HG03196 (cell line): ENCODE measurements around the gene GM2A.
"Not testable (repeated sequence)": the region's sequence is repeated elsewhere in the genome, so short reads cannot be mapped to it uniquely, and the experiment has no call there.

Experiments
- ATAC-seq: cut with Tn5 transposase; IDR thresholded peaks from one replicate; pipeline ENCODE4 v1.9.1; 2021; ENCODE audit not compliant: unreplicated experiment

The GM2A gene

DNA sequence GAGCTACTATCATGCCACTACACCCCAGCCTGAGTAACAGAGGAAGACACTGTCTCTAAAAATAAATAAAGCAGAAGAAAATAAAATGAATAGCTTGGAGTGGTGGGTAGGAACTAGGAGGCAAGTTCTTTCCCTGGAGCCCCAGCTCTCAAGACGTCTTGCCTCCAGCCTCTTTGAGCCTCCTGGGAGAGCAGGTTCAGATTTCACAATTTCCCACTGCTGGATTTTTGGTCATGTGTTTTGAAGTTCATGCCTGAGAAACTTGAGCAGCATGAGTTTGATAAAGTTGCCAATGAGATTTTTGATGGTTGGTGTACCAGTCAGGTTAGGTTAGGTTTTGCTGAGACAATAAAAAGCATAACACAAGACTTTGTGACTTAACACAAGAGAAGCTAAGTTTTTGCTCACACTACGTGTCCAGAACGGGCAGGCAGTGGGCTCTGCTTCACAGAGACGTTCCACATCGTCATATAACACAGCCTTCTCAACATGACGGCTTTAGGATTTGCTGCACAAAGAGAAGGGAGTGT lies 25.0 kb upstream of the GM2A start:
- no peak for ATAC-seq

DNA sequence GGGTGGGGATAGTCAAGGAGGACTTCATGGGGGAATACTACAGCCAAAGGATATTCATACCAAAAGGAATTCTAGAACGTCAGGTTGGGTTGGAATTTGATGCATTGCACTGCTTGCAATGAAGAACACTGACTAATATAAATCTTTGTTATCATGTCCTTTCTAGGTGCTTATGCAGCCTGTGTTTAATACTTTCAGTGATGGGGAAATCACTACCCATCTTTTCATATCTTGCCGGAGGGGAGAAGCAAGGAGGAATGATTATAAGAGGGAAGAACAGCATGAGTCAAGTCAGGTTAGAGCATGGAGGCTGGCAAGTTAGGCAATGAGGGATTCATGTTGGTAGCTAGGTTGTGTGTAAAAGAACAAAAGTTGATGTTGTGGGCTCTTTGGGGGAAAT lies 24.0 kb upstream of the GM2A start:
- no peak for ATAC-seq

DNA sequence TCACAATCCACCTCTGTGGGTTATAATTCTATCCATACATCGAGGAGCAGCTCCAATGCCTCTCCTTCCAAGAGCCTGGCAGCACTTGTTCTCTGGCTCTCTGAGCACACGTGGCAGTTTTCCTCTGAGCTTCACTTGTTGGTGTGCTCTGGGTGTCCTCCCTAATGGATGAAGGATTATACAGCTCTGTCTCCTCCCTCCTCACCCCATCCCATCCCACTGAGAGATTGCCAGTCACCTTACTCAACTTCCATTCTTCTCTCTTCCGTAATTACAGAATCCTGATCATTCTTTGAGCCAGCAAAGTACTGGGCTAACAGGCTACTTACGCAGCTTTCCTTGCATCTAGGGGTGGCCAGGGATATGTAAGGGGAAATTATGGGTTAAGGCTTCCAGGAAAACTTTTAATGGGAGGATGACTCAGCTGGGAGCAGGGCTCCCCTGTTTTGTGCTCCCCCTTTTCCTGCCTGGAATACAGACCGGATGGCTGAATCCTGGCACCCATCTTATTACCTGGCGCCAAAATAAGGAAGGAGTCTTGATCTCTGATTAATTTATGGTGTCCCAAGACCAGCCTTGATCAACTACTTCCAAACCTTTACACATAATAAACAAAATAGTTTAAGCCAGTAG lies 22.8 kb upstream of the GM2A start:
- no peak for ATAC-seq

DNA sequence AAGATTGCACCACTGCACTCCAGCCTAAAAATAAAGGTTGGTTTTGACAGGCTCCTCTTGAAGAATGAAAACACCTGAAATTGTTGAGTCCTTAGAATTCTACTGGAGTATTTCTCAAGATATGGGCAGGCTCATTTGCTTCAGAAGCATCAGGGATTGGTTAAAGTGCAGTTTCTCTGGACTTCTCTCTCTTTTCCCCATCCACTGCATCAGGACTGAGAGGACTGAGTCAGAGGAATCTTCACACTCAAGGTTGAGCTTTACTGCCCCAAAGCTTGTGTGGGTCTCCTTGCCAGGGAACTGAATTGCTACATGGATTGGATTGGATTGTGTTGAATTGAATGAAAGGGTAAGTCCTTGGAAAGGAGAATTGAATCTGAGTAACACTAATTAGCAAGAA lies 21.6 kb upstream of the GM2A start:
- no peak for ATAC-seq

DNA sequence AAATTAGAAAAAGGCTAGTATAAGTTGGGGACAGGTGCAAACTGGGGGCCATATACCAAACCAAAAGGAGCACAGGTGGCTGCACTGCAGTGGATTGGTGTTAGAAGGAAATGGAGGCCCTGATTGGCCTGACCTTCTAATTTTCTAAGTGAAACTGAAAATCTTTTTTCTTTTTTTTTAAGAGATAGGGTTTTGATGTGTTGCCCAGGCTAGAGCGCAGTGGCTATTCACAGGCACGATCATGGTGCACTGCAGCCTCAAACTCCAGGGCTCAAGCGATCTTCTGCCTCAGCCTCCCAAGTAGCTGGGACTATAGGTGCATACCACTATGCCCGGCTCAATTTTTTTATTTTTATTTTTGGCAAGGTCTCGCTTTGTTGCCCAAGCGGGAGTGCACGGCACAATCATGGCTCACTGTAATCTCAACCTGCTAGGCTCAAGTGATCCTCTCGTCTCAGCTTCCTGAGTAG lies 19.3 kb upstream of the GM2A start:
- ATAC-seq: peak; percentile 48

DNA sequence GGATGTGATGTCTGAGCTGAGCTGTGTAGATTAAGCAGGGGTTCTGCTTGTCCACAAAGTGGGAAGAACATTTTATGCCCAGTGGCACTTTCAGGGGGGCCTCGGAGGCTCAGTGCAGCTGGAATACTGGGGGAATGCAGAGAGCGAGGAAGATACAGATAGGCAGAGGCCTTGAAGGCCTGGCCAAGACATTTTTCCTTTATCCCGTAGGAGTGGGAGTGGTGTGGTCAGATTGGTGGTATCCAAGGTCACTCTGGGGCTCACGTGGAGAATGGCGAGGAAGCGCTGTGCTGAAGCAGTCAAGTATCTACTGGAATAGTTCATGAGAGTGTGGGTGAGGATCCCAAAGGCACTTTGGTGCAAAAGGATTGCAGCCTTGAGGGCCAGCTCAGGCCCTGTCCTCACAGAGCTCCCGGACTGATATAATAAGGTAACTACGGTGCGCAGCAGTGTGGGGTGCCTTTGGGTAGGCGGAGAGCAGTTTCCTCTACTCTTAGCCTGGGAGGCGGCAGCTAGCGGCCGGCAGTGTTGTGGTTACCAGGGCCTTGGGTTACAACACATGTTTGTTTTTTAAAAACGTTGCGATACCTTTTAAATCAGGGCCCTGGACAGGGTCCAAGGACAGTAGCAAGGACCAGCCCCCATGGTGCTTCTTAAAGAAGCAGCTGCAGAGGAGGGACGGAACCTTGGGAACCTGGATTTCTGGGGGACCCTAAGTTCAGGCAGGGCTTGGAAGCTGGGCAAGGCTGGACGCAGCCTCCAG lies 18.3 kb upstream of the GM2A start:
- ATAC-seq: peak; percentile 56

DNA sequence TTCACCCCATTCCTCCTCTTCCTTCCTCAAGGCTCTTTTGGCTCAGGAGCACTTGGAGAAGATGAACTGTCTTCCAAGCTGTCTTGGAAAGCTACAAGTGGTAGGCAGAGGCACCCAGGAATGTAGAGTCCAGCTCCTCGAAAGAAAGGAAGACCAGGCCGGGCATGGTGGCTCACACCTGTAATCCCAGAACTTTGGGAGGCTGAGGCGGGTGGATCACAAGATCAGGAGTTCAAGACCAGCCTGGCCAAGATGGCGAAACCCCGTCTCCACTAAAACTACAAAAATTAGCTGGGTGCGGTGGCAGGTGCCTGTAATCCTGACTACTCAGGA lies 17.8 kb upstream of the GM2A start:
- ATAC-seq: not testable (repeated sequence)

DNA sequence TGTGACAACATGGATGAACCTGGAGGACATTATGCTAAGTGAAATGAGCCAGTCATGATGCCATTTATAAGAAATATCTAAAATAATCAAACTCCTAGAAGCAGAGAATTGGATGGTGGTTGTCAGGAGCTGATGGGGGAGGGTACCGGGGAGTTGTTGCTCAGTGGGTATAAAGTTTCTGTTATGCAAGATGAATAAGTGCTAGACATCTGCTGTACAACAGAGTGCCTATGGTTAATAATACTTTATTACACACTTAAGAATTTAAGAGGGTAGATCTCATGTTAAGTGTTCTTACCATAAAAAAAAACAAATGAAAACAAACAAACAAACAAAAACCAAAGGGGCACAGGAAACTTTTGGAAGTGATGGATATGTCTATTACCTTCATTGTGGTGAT lies 16.1 kb upstream of the GM2A start:
- no peak for ATAC-seq

GRCh38 chr5:151237685-151238084 lies 15.3 kb upstream of the GM2A start:
- ATAC-seq: no peak

GRCh38 chr5:151238303-151238741 lies 14.7 kb upstream of the GM2A start:
- peak; percentile 40 for ATAC-seq

GRCh38 chr5:151239237-151239861 lies 13.6 kb upstream of the GM2A start:
- ATAC-seq: no peak

DNA sequence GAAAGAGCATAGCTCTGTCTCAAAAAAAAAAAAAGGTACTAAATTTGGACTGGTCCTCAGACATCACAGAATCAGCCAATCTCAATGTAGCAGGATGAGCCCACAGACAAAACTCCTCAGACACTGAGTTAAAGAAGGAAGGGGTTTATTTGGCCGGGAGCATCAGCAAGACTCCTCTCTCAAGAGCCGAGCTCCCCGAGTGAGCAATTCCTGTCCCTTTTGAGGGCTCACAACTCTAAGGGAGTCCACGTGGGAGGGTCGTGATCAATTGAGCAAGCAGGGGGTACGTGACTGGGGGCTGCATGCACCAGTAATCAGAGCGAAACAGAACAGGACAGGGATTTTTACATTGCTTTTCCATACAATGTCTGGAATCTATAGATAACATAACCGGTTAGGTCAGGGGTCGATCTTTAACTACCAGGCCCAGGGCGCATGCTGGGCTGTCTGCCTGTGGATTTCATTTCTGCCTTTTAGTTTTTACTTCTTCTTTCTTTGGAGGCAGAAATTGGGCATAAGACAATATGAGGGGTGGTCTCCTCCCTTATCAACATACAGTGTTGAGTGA lies 12.6 kb upstream of the GM2A start:
- ATAC-seq: not testable (repeated sequence)

DNA sequence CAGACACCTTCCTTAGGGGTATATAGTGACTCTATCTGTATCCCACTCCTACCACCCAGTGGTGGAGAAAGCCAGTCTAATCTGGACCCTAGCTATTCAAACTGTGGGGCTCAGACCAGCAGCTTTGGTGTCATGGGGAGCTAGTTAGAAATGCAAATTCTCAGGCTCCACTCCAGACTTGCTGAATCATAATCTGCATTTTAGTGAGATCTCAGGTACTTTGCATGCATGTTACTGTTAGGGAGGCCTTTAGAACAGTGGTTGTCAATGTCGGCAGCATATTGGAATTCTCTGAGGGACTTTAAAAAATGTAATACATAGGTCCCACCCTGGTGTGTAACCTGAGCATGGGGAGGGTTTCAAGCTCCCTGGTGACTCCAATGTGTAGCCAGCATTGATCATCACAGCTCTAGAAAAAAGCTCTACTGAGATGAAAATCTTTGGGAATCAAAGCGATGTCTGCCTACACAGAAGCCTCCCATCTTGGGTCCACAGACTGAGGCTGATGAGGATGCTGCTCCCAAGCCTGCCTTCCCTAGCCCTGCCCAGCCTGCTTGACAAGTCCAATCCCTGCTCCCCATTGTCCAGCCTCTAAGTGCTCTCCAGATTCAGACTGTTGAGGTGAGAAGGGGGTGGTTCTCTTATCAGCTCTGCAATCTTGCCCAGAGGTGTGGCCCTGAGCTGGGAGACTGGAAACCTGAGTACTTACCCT lies 11.9 kb upstream of the GM2A start:
- ATAC-seq: no peak

DNA sequence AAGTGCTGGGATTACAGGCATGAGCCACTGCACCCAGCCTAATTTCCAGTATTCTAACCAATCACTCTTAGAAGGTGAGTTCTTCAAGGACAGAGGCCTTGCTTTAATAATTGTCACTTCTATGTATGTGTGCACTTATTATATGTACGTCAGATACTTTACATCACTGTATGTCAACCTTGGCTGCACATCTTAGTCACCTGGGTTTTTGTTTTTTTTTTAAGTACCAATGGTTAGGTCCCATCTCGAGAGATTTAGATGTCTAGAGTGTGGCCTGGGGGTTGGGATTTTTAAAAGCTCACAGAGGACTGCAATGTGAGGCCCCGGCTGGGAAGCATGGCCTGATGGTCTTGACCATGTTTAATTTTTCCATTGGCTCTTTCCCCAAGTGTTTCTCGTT lies 9.9 kb upstream of the GM2A start:
- ATAC-seq: no peak

- no peak for ATAC-seq
These were observed 9.4 kb upstream of the GM2A start for GRCh38 chr5:151243564-151243963.

GRCh38 chr5:151244206-151244605 lies 8.8 kb upstream of the GM2A start:
- no peak for ATAC-seq

- ATAC-seq: no peak
These were observed 7.2 kb upstream of the GM2A start for GRCh38 chr5:151245680-151246219.

DNA sequence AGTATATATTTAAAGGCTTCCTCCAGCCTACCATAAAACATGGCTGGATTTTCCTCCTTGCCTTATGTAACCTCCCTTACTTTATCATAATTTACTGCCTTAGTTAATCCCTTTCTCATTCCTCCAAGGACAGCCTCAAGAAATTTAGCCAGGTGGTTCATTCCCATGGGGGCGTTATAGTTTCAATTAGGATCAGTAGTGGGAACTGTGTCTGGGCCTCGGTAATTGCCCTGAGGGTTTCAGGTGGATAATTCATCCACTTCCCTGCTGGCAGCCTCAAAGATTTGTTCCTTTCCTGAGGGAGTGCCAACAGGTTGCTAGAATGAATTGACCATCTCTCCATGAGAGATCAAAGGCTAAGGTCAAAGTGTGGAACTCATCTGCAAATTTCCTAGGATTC lies 4.3 kb upstream of the GM2A start:
- no peak for ATAC-seq

GRCh38 chr5:151249281-151249680 lies 3.7 kb upstream of the GM2A start:
- no peak for ATAC-seq

DNA sequence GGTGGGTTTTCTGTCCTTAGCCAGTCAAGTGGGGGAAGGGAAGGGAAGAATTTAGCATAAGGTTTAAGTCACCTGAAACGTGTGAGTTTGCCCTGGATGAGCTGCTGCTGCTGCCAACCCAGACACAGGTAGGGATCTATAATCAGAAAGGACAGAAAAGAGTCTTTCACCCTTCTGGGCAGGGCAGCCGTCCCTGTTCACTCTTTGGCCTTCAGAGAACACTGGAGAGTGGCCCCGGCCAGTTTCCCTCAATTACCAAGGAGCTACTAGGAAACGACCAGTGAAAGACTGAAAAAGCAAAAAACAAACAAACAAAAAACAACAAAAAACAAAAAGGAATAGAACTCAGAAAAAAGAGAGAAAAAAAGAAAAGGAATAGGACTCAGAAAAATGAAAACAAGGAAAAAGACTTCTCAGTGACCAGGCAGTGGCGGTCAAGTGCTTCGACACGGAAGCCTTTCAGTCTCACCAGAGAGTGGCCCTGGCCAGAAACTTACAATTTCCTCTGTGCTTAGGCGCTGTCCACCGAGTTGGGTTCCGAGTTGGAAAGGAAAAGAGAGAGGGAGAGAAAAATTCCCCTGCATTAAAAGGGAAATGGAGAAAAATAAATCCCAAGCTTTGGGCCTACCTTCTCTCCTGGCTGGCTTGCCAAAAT lies 2.5 kb upstream of the GM2A start:
- ATAC-seq: no peak
